Measurements from ENCODE around the gene SLC35B2.

GRCh38 chr6:44247338-44248302 lies 9.7 kb downstream of the SLC35B2 start:
- peak; percentile 50; the same call in 1 of the 2 replicates for TF ChIP-seq ZBTB7A (IDR thresholded peaks at IDR 0.05; ENCODE audit: low read depth)
- TF ChIP-seq EP300 (IDR thresholded peaks at IDR 0.05; ENCODE audit: borderline replicate concordance) = no peak
- TF ChIP-seq RAD21 (IDR thresholded peaks at IDR 0.05; ENCODE audit: low read depth) = no peak
- no peak; the same call in 1 of the 2 replicates for TF ChIP-seq TAF1 (IDR thresholded peaks at IDR 0.05; ENCODE audit: low read depth)
